HG03135 (cell line): Measurements from ENCODE around the gene NCCRP1.
"Not testable (repeated sequence)": the region's sequence is repeated elsewhere in the genome, so short reads cannot be mapped to it uniquely, and the experiment has no call there.

Source experiments
- ATAC-seq: cut with Tn5 transposase; IDR thresholded peaks from one replicate; pipeline ENCODE4 v1.9.1; 2021; ENCODE audit warnings: mild to moderate bottlenecking, moderate library complexity; ENCODE audit not compliant: unreplicated experiment

Gene NCCRP1

GRCh38 chr19:39243741-39244140, 47.0 kb downstream of the NCCRP1 start:
- not testable (repeated sequence) for ATAC-seq

- ATAC-seq: not testable (repeated sequence)
Observed at GRCh38 chr19:39244410-39245100, 47.8 kb downstream of the NCCRP1 start, which contains the start of gene IFNL3. IFNL3 (minus strand) TSS chr19:39245006; CDS start chr19:39244967, 39 bp downstream.

- not testable (repeated sequence) for ATAC-seq
Observed at GRCh38 chr19:39245166-39245565, 48.4 kb downstream of the NCCRP1 start.

GRCh38 chr19:39246951-39247669, 50.3 kb downstream of the NCCRP1 start:
- no peak for ATAC-seq

- ATAC-seq: no peak
Observed at GRCh38 chr19:39247701-39248664, 51.2 kb downstream of the NCCRP1 start.

- ATAC-seq: no peak
Observed at GRCh38 chr19:39248806-39249205, 52.0 kb downstream of the NCCRP1 start, which contains the start of gene IFNL4. IFNL4 (minus strand) TSS chr19:39248856.

GRCh38 chr19:39251081-39251480, 54.3 kb downstream of the NCCRP1 start:
- ATAC-seq: no peak
